ENCODE results near the gene IL34. TPM values are rescaled to one million over a fixed set of nuclear protein-coding genes. Genes with fewer than 3 reads are reported as not detected.

The IL34 gene
- polyA plus RNA-seq, 1 donor from 2014 or later, result 3.0 TPM

- Histone ChIP-seq H3K9me3 (ENCODE audit: low read length) (no peaks in the 10 kb centered on the region), H2AFZ (ENCODE audit: low read depth, low read length) (no peak overlapping the region), H3F3A (ENCODE audit: insufficient read depth, low read length, poor library complexity, severe bottlenecking) (no peaks in the 10 kb centered on the region), H3K27me3 (ENCODE audit: insufficient read depth, low read depth, low read length) (no peaks in the 10 kb centered on the region), H3K4me3 (ENCODE audit: low read length) (no peak overlapping the region), H3K4me2 (ENCODE audit: low read length) (no peak overlapping the region), H3K36me3 (ENCODE audit: insufficient read depth, low read length) (no peaks in the 10 kb centered on the region), H3K27ac (ENCODE audit: low read length) (no peak overlapping the region), H3K9ac (ENCODE audit: low read length) (no peak overlapping the region), H3K79me2 (replicated peaks; ENCODE audit: insufficient read depth, low read length) (no peaks in the 10 kb centered on the region), H4K20me1 (ENCODE audit: insufficient read depth) (no peaks in the 10 kb centered on the region), H3K9me2 (ENCODE audit: insufficient read depth, low read length) (no peaks in the 10 kb centered on the region)
- TF ChIP-seq SMC3 (conservative IDR thresholded peaks at IDR 0.05; ENCODE audit: poor library complexity) (no peak), POLR2AphosphoS5 (IDR thresholded peaks at IDR 0.05) (no peak), MXI1 (conservative IDR thresholded peaks at IDR 0.05; ENCODE audit: poor library complexity, severe bottlenecking) (no peak), EZH2 (IDR thresholded peaks at IDR 0.05; ENCODE audit: borderline replicate concordance, insufficient read depth, low read length, poor library complexity, severe bottlenecking) (no peak), CTCF (IDR thresholded peaks at IDR 0.05; ENCODE audit: poor library complexity, severe bottlenecking) (no peak), TAF1 (IDR thresholded peaks at IDR 0.05; ENCODE audit: low read depth) (no peak), RAD21 (conservative IDR thresholded peaks at IDR 0.05) (no peak), EP300 (conservative IDR thresholded peaks at IDR 0.05; ENCODE audit: poor library complexity, severe bottlenecking) (no peak)
- TF ChIP-seq, protein P1, sequence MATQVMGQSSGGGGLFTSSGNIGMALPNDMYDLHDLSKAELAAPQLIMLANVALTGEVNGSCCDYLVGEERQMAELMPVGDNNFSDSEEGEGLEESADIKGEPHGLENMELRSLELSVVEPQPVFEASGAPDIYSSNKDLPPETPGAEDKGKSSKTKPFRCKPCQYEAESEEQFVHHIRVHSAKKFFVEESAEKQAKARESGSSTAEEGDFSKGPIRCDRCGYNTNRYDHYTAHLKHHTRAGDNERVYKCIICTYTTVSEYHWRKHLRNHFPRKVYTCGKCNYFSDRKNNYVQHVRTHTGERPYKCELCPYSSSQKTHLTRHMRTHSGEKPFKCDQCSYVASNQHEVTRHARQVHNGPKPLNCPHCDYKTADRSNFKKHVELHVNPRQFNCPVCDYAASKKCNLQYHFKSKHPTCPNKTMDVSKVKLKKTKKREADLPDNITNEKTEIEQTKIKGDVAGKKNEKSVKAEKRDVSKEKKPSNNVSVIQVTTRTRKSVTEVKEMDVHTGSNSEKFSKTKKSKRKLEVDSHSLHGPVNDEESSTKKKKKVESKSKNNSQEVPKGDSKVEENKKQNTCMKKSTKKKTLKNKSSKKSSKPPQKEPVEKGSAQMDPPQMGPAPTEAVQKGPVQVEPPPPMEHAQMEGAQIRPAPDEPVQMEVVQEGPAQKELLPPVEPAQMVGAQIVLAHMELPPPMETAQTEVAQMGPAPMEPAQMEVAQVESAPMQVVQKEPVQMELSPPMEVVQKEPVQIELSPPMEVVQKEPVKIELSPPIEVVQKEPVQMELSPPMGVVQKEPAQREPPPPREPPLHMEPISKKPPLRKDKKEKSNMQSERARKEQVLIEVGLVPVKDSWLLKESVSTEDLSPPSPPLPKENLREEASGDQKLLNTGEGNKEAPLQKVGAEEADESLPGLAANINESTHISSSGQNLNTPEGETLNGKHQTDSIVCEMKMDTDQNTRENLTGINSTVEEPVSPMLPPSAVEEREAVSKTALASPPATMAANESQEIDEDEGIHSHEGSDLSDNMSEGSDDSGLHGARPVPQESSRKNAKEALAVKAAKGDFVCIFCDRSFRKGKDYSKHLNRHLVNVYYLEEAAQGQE (IDR thresholded peaks at IDR 0.05; ENCODE audit: borderline replicate concordance), result no peak
Observed at GRCh38 chr16:70598937-70599503, 47.3 kb upstream of the IL34 start.

DNA sequence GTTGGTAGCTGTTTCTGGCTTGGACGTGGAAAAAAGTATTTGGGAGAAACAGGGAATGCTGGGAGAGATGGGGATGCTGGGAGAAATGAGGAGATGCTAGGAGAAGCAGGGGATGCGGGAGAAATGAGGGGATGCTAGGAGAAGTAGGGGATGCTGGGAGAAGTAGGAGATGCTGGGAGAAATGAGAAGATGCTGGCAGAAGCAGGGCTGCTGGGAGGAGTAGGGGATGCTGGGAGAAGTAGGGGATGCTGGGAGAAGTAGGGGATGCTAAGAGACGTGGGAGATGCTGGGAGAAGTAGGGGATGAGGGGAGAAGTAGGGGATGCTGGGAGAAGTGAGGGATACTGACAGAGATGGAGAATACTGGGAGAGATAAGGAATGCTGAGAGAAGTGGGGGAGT lies 45.6 kb upstream of the IL34 start:
- H2AFZ ChIP-seq (ENCODE audit: low read depth, low read length), result no peak overlapping the region
- H3K27me3 ChIP-seq (ENCODE audit: insufficient read depth, low read depth, low read length), result no peaks in the 10 kb centered on the region
- no peaks in the 10 kb centered on the region for H4K20me1 ChIP-seq (ENCODE audit: insufficient read depth)
- H3K4me3 ChIP-seq (ENCODE audit: low read length), result no peak overlapping the region
- no peaks in the 10 kb centered on the region for H3K79me2 ChIP-seq (replicated peaks; ENCODE audit: insufficient read depth, low read length)
- H3K36me3 ChIP-seq (ENCODE audit: insufficient read depth, low read length), result no peaks in the 10 kb centered on the region
- H3K4me2 ChIP-seq (ENCODE audit: low read length), result no peak overlapping the region
- no peak overlapping the region for H3K9ac ChIP-seq (ENCODE audit: low read length)
- no peaks in the 10 kb centered on the region for H3F3A ChIP-seq (ENCODE audit: insufficient read depth, low read length, poor library complexity, severe bottlenecking)
- TF ChIP-seq POLR2AphosphoS5 (IDR thresholded peaks at IDR 0.05) (no peak), EP300 (conservative IDR thresholded peaks at IDR 0.05; ENCODE audit: poor library complexity, severe bottlenecking) (no peak), EZH2 (IDR thresholded peaks at IDR 0.05; ENCODE audit: borderline replicate concordance, insufficient read depth, low read length, poor library complexity, severe bottlenecking) (no peak), MXI1 (conservative IDR thresholded peaks at IDR 0.05; ENCODE audit: poor library complexity, severe bottlenecking) (no peak)
- no peaks in the 10 kb centered on the region for H3K9me3 ChIP-seq (ENCODE audit: low read length)
- H3K9me2 ChIP-seq (ENCODE audit: insufficient read depth, low read length), result no peaks in the 10 kb centered on the region
- no peak overlapping the region for H3K27ac ChIP-seq (ENCODE audit: low read length)

Measured in neural cell (in vitro differentiated cells).